GM23338 (cell line): ENCODE measurements around the gene CD84. TPM values are rescaled to one million over a fixed set of nuclear protein-coding genes. Genes with fewer than 3 reads are reported as not detected.

Source experiments
- ATAC-seq: fragments of 200-7000 bp; cut with Tn5 transposase; 3 replicates; pipeline ENCODE4 v1.9.1; 2020
- DNase-seq: peaks from one replicate; pipeline ENCODE4 v3.0.0-alpha.2; 2015; ENCODE audit warnings: low spot score
- H2AFZ ChIP-seq: fragments of 200-600 bp; sonication (generic); 2 replicates; pipeline ENCODE4 v1.8.0; 2016; ENCODE audit warnings: antibody characterized with exemption, mild to moderate bottlenecking, moderate library complexity
- H3F3A ChIP-seq: fragments of 200-600 bp; sonication (generic); replicated peaks from 2 replicates; pipeline ENCODE4 v1.8.0; 2017; ENCODE audit warnings: antibody characterized with exemption, mixed run types, low read depth
- H3K27ac ChIP-seq: fragments of 200-600 bp; sonication (generic); 2 replicates; pipeline ENCODE4 v1.6.1; 2016; ENCODE audit warnings: low read depth
- H3K27me3 ChIP-seq: fragments of 200-600 bp; sonication (generic); 2 replicates; pipeline ENCODE4 v1.8.0; 2016; ENCODE audit warnings: mild to moderate bottlenecking, mixed run types, moderate library complexity; ENCODE audit not compliant: insufficient read depth
- H3K36me3 ChIP-seq: fragments of 200-600 bp; sonication (generic); 2 replicates; pipeline ENCODE4 v1.8.0; 2016; ENCODE audit warnings: mild to moderate bottlenecking; ENCODE audit not compliant: insufficient read depth
- H3K4me1 ChIP-seq: fragments of 200-600 bp; sonication (generic); 2 replicates; pipeline ENCODE4 v1.8.0; 2016; ENCODE audit warnings: mild to moderate bottlenecking, moderate library complexity; ENCODE audit not compliant: insufficient read depth
- H3K4me2 ChIP-seq: fragments of 200-600 bp; sonication (generic); 2 replicates; pipeline ENCODE4 v1.7.1; 2017; ENCODE audit warnings: mixed run types
- H3K4me3 ChIP-seq: fragments of 200-600 bp; sonication (generic); 2 replicates; pipeline ENCODE4 v1.6.1; 2016; ENCODE audit warnings: mixed run types
- H3K79me2 ChIP-seq: fragments of 200-600 bp; sonication (generic); replicated peaks from 2 replicates; pipeline ENCODE4 v1.8.0; 2017; ENCODE audit warnings: mild to moderate bottlenecking; ENCODE audit not compliant: insufficient read depth
- H3K9me2 ChIP-seq: fragments of 200-600 bp; sonication (generic); 2 replicates; pipeline ENCODE4 v1.8.0; 2017; ENCODE audit not compliant: insufficient read depth
- H4K20me1 ChIP-seq: fragments of 200-600 bp; sonication (generic); replicated peaks from 2 replicates; pipeline ENCODE4 v1.8.0; 2017; ENCODE audit warnings: mild to moderate bottlenecking; ENCODE audit not compliant: insufficient read depth
- H3K27ac Mint-ChIP-seq: 2 replicates; pipeline ENCODE4 v1.8.0; 2020; ENCODE audit warnings: inconsistent platforms, mild to moderate bottlenecking, moderate library complexity, mixed read lengths
- H3K27me3 Mint-ChIP-seq: 3 replicates; pipeline ENCODE4 v1.8.0; 2022; ENCODE audit warnings: low read depth, mild to moderate bottlenecking, moderate library complexity, mixed read lengths, inconsistent platforms; ENCODE audit not compliant: insufficient read depth, poor library complexity
- H3K36me3 Mint-ChIP-seq: 3 replicates; pipeline ENCODE4 v1.8.0; 2021; ENCODE audit warnings: low read depth, mild to moderate bottlenecking, inconsistent platforms, moderate library complexity, mixed read lengths
- H3K4me1 Mint-ChIP-seq: 3 replicates; pipeline ENCODE4 v1.8.0; 2020; ENCODE audit warnings: mild to moderate bottlenecking, inconsistent platforms, mixed read lengths
- H3K4me3 Mint-ChIP-seq: 3 replicates; pipeline ENCODE4 v1.8.0; 2021; ENCODE audit warnings: moderate library complexity, mild to moderate bottlenecking, inconsistent platforms, mixed read lengths
- H3K9me3 Mint-ChIP-seq: 3 replicates; pipeline ENCODE4 v1.8.0; 2020; ENCODE audit warnings: moderate library complexity, mild to moderate bottlenecking, inconsistent platforms, mixed read lengths
- CTCF ChIP-seq, 2 experiments: fragments of 200-600 bp in 1 of 2; sonication (generic) in 1 of 2; conservative IDR thresholded peaks; 2 replicates each; pipeline versions ENCODE4 v1.5.1 to v1.6.1; 2016 to 2017; ENCODE audit warnings: antibody characterized with exemption in 2 of 2, low read depth in 2 of 2, mild to moderate bottlenecking in 2 of 2, moderate library complexity in 1 of 2
- ETS1 ChIP-seq: IDR thresholded peaks from 2 replicates; pipeline ENCODE4 v1.6.1; 2016; ENCODE audit warnings: antibody characterized with exemption
- EZH2 ChIP-seq: fragments of 200-600 bp; sonication (generic); IDR thresholded peaks from one replicate; pipeline ENCODE4 v1.8.0; 2017; ENCODE audit warnings: antibody characterized with exemption, mild to moderate bottlenecking, low read depth; ENCODE audit not compliant: unreplicated experiment
- JUNB ChIP-seq: IDR thresholded peaks from one replicate; pipeline ENCODE4 v1.6.1; 2016; ENCODE audit warnings: antibody characterized with exemption; ENCODE audit not compliant: unreplicated experiment
- POLR2AphosphoS5 ChIP-seq: IDR thresholded peaks from 2 replicates; pipeline ENCODE4 v1.6.1; 2016; ENCODE audit warnings: antibody characterized with exemption, low read depth
- ZNF114 ChIP-seq: fragments of 250-450 bp; sonication (Bioruptor Pico); IDR thresholded peaks from 2 replicates; pipeline ENCODE4 v1.5.0; 2020; ENCODE audit warnings: mild to moderate bottlenecking, moderate library complexity
- ZNF462 ChIP-seq: fragments of 250-450 bp; sonication (Bioruptor Pico); IDR thresholded peaks from 2 replicates; pipeline ENCODE4 v1.5.0; 2020; ENCODE audit warnings: mild to moderate bottlenecking, moderate library complexity
- polyA plus RNA-seq: library from polyadenylated mRNA; unstranded; fragments of >200 nt; fragmentation: Nextera tagmentation; extraction: Ambion mirVana; gene quantifications from 2 replicates; pipeline ENCODE4 v1.2.1, GENCODE V29; 2016
- total RNA-seq: library from RNA; depleted of rRNA; stranded (reverse); fragments of >200 nt; shearing (Covaris generic); gene quantifications from 2 replicates; pipeline ENCODE4 v1.2.3, GENCODE V29; 2014

CD84 gene
- total and polyA plus RNA-seq, 2 experiments from 2014 or later = not detected

GRCh38 chr1:160544647-160545046 lies 34.6 kb downstream of the CD84 start:
- no peaks in the 10 kb centered on the region for H3K4me1 ChIP-seq
- peaks cover 4% of the 10 kb centered on the region for H3K27me3 Mint-ChIP-seq
- H3K36me3 Mint-ChIP-seq = no peaks in the 10 kb centered on the region
- ATAC-seq (peak; percentile 67), DNase-seq (peak; percentile 39)
- peak overlapping the region; percentile 2; the same call in 1 of the 2 replicates for H2AFZ ChIP-seq
- no peaks in the 10 kb centered on the region for H3K27me3 ChIP-seq
- no peak overlapping the region for H3K4me3 ChIP-seq
- H3F3A ChIP-seq = no peaks in the 10 kb centered on the region
- H4K20me1 ChIP-seq = no peaks in the 10 kb centered on the region
- H3K36me3 ChIP-seq = no peaks in the 10 kb centered on the region
- no peaks in the 10 kb centered on the region for H3K79me2 ChIP-seq
- no peak overlapping the region for H3K4me2 ChIP-seq
- H3K9me3 Mint-ChIP-seq = no peaks in the 10 kb centered on the region
- no peak overlapping the region for H3K27ac Mint-ChIP-seq
- H3K9me2 ChIP-seq = no peaks in the 10 kb centered on the region
- TF ChIP-seq CTCF (conservative IDR thresholded peaks at IDR 0.05; ENCODE audit: low read depth in 2 of 2) = peak; percentile 57 to 61
- TF ChIP-seq EZH2 = no peak
- no peak overlapping the region for H3K27ac ChIP-seq
- H3K4me3 Mint-ChIP-seq = no peak overlapping the region
- no peaks in the 10 kb centered on the region for H3K4me1 Mint-ChIP-seq

- H3K27me3 Mint-ChIP-seq = peaks cover 4% of the 10 kb centered on the region
- Histone ChIP-seq H3K36me3 (no peaks in the 10 kb centered on the region), H3K27me3 (no peaks in the 10 kb centered on the region), H3K4me3 (no peak overlapping the region), H3K4me1 (no peaks in the 10 kb centered on the region), H4K20me1 (no peaks in the 10 kb centered on the region), H3F3A (no peaks in the 10 kb centered on the region), H3K27ac (no peak overlapping the region), H3K79me2 (no peaks in the 10 kb centered on the region), H3K9me2 (peaks cover 3% of the 10 kb centered on the region; the same call in 1 of the 2 replicates), H3K4me2 (no peak overlapping the region), H2AFZ (no peak overlapping the region)
- no peak for ATAC-seq
- no peaks in the 10 kb centered on the region for H3K36me3 Mint-ChIP-seq
- DNase-seq = no peak
- no peaks in the 10 kb centered on the region for H3K9me3 Mint-ChIP-seq
- no peak overlapping the region for H3K27ac Mint-ChIP-seq
- no peaks in the 10 kb centered on the region for H3K4me1 Mint-ChIP-seq
- H3K4me3 Mint-ChIP-seq = no peak overlapping the region
- TF ChIP-seq JUNB (no peak), ZNF462 (CRISPR knock-in tag) (no peak), ETS1 (no peak), CTCF (conservative IDR thresholded peaks at IDR 0.05; ENCODE audit: low read depth in 2 of 2) (no peak), ZNF114 (CRISPR knock-in tag) (no peak), POLR2AphosphoS5 (no peak)
Measured at GRCh38 chr1:160542303-160542945, 36.9 kb downstream of the CD84 start.
